NCI-H226 (cell line): ENCODE results near the gene PCSK6.
"Not testable (repeated sequence)": the region's sequence is repeated elsewhere in the genome, so short reads cannot be mapped to it uniquely, and the experiment has no call there.

Experiments used
- DNase-seq: peaks from one replicate; pipeline ENCODE4 v3.0.0-alpha.2; 2015

The PCSK6 gene

DNA sequence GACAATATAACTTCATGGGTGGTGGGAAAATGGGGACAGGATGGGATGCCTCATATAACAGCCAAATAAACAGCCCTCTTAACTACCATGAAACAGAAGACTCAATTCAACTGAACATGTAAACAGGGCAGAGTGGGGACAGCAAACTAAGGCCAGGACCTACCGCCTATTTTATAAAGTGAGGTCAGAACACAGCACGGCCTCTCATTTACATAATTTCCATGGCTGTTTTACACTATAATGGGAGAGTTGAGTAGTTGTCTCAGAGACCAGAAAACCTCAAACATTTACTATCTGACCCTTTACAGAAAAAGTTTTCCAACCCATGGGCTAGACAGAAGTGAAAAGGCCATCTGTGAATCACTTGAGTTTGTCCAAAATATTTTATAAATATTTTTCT, 137.8 kb downstream of the PCSK6 start:
- DNase-seq, result no peak

DNA sequence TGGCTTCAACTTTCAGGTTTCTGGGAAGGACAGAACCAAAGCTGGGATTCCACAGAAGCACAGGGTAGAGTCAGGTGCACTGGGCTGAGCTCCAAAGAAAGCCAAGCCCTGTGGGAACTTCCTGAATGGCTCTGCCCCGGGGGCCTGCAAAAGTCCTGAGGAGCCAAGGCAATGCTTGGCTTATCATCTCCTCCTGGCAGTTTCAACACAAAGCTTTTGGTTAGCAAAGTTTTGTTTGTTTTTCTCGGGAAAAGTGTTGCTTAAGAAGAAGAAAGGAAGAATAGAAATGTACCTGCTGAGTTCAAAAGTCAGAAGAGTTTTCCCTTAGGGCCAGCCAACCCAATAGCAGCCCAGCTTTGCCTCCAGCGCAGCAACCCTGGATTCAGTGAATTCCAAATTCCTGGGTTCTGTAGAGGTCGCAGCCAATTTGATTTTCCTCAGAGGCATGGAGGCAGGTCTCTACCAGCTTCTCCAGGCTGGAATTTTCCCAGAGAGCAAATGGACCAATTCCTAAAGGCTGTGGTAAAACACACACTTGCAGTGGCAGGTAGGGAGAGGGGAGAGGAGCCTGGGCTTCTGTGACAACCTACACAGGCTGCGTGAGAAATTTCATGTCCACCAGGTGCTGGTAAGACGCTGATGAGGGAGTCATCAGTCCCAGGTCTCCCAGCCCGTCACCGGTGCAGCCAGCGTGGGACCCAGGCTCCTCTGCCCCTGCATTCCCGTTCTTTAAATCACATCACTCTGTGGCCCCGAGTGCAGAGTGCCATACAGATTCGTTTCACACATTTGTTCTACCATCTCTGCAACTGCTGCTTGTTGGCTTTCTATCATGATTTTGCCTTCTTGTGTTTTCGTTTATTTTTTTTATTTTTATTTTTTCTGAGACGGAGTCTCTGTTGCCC, 140.2 kb downstream of the PCSK6 start:
- DNase-seq, result peak; percentile 89

DNA sequence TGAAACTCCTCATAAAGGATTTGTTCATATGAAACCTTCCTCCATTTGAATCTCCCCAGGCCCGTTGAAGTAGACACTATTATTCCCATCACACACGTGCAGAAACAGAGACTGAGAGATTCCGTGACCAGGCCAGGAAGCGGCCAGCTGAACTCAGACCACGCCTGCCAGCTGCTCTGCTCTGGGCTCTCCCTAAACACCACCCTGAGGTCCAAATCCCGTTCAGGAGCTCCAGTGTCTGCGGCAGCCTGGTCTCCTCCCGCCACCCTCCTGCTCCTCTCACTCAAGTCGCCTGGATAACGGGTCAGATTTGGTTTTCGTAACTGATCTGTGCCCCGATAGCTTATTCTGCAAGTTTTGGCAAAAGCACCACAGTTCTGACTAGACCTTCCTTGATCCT, 140.9 kb downstream of the PCSK6 start:
- DNase-seq, result peak; percentile 14

DNA sequence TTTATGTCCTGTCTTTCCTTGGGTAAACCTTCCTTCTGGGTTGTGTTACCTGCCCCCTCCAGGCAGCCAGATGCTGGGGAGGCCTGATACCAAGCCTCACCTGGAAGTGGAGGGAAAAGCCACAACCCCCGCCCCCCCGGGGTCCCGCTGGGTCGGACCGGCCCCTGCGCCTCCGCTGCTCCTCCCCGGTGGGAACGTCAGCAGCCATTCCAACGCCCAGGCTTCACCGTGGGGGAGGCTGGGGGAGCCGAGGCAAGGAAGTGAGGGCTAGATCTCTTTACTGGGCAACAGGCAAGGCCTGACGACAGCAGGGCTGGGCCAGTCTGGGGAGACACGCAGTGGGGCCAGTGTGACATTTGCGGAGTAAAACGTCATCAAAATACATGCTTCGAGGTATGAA, 141.5 kb downstream of the PCSK6 start:
- DNase-seq, result no peak

DNA sequence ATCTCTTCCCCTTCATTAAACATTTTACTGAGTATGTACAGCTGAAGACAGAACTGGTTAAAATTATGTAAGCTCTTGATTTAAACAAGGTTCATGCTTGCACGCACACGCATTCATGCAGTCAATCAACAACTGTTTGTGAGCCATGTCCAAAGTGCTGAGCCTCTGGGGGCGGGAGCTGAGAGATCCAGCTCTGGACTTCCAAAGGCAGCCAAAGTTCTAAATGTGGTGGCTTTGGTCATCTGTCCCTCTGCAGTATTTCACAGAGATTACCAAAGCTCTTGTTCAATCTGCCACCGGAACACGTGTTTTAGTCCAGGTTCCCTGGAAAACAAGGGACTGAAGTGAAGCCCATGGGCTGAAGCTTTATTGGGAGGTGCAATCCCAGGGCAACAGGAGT, 142.1 kb downstream of the PCSK6 start:
- DNase-seq, result no peak

DNA sequence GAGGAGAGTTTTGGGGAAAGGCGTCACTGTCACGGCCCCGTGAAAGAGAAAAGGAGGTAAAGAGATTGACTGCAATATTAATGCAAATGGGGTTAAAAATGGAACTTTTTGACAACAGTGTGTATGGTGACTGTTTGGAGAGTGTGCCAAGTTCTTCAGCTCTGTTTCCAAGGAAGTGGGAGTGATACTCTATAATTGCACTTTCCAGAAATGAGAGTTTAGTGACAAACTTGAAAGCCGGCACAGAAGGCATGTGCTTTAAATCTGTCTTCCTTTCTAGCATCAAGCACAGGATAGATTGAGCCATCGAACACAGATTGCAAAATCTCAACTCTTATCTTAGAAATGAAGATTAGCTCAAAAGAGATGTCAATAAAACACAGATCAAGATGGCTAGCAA, 142.6 kb downstream of the PCSK6 start:
- no peak for DNase-seq

DNA sequence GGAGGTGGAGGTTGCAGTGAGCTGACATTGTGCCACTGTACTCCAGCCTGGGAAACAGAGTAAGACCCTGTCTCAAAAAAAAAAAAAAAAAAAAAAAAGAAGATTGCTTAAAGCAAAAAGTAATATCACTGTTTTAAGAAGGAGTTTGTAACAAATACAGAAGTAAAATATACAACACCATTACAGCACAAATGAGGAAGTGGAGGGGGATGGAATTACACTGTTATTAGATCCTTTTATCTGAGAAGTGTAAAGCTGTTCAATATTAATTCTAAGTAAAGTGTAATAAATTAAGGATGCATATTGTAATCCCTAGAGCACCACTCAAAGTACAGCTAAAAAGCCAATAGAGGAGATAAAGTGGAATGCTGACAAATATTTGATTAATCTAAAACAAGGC, 147.5 kb downstream of the PCSK6 start:
- DNase-seq, result no peak

DNA sequence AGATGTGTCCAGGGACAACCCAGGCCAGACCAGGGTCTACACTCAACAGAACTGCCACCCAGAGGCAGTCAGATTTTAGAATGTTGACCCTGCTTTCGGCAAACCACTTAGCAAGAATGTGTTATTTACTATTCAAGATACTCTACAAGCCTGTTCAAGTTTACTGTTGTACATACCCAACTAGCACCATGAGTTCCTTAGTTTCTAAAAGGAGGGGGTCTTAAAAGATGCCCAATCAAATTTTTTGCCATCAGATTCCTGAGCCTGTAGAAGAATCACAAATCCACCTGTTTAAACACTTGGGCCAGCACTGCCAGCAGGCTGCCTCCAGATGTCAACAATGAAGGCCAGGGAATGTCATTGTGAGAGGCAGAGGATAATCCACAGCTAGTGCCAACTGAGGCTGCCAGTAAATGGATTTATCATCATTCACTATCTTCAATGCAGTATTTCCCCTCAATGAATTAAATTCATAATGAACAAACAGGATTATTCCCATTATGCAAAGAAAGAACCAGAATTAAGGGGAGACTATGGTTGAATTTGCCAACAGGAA, 150.9 kb downstream of the PCSK6 start:
- no peak for DNase-seq

DNA sequence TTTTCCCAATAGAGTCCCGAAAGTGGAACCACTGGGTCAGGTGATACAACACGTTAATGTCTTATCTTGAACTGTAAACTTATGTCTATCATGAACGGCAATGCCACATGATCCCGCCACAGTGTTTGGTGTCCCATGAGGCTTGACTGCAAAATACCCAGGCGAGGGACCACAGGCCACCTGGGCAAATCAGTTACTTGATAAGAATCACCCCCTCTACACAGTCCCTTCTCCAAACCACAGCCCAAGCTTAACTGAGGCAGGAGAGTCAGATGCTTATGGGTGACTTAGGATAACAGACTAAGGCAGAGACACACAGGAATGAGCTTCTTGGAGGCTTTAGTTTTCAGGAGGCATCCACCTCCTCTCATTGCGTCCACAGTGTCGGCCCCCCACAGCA, 151.5 kb downstream of the PCSK6 start:
- DNase-seq, result no peak

DNA sequence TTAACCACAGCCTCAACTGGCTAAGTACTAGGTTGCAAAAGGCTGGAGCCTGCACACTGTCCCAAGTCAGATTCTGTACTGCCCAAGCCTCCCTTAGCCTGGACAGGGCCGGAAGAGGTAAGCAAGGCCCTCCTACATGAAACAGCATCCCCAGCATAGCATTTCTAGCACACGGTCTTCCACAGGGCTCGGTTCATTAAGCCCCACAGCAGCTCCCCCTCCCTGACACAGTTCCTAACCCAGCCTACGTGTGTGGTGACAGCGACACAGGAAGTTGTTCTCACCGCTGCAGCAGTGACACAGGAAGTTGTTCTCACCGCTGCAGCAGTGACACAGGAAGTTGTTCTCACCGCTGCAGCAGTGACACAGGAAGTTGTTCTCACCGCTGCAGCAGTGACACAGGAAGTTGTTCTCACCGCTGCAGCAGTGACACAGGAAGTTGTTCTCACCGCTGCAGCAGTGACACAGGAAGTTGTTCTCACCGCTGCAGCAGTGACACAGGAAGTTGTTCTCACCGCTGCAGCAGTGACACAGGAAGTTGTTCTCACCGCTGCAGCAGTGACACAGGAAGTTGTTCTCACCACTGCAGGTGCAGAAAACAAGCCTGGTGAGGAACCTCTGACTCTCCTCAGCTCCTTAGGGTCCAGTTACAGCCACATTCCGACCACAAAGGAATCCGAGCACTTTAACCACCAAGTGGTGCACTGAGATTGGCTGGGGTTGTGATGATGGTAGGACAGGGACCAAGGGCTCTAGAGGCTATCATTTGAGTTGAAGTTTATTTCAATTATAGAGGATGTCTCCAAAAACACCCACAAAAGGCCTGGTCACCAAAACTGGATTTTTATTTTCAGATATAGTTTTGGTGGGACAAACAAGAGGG, 155.4 kb downstream of the PCSK6 start:
- not testable (repeated sequence) for DNase-seq

DNA sequence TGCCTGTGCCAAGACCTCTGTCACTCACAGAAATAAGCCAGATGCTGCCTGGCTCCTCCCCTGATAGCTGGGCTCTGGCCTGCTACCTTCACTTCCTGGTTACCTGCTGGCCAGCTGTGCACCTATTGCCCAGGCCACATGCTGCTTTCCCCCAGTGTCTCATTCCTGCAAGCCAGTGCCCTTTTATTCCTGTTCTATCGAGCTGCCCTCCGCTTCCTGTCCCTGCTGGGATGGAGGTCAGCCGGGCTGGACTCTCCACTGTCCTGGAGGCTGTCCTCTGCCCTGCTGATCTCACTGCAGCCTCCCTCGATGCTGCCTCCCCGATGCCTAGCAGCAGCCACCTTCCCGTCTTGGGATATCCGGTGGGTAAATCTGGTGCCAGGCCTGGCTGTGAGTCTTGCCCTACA, 157.4 kb downstream of the PCSK6 start:
- DNase-seq, result no peak

DNA sequence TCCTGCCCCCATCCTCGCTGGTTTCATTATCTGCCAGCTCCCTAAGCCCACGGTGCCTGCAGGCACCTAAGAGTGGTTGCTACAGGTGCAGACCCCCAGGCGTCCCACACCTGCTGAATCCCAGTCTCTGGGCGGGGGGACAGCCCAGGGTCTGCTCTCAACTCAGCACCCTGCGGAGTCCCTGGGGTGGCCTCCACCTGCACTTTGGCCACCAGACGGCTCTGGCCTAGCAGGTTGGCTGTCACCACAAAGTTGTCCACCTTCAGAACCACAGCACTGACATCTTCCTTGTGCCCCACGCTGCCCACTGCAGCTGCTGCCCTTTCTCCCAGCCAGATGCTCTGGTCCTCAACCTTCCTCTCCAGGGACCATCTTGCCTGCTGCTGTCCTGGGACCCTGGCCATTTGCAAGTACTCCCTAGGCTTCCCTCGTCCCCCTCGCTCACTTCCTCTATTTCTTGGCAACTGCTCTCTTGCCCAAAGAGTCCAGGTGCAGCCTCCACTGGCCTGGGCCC, 159.6 kb downstream of the PCSK6 start:
- no peak for DNase-seq

DNA sequence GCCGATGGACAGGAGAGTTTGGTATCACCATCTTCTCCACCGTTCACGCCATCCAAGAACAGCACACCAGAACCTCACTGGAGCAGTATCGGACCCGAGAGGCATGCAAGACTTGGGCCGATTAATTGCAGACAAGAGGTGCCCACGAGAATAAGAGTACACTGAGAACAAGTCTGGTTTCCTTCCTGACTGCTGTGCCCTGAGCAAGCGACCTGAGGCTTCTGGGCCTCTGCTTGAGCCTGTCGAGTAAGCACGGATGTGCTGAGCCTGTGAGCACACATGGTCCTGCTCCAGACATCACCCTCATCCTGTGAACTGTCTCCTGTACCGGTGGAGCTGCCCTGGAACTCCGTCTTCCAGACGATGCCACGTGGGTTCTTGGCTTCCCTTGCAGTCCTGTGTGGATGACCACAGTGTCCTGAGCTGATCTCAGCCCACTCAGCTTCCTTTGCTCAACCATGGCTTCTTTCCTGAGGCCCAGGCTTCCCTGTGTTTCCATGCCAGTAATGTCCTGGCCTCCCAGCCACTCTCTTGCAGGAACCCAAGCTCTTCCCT, 160.1 kb downstream of the PCSK6 start:
- DNase-seq, result no peak

DNA sequence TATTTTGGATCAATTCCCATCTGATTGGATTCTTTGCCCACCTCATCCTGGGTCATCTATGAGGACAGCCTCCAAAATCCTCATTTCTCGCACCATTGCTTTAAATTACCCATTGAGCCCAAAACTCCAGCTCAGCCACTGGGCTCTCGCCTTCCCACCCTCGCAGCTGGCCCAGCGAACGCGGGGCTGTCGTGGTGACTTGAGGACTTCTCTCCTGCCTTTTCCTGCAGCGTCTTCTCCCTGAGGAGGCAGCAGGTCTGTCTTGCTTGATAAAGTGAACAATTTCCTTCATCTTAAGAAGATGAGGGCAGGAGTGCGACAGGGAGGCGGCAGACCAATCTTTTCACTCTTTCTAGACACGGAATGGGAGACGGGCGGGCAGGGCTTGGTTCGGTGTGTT, 161.5 kb downstream of the PCSK6 start:
- no peak for DNase-seq

DNA sequence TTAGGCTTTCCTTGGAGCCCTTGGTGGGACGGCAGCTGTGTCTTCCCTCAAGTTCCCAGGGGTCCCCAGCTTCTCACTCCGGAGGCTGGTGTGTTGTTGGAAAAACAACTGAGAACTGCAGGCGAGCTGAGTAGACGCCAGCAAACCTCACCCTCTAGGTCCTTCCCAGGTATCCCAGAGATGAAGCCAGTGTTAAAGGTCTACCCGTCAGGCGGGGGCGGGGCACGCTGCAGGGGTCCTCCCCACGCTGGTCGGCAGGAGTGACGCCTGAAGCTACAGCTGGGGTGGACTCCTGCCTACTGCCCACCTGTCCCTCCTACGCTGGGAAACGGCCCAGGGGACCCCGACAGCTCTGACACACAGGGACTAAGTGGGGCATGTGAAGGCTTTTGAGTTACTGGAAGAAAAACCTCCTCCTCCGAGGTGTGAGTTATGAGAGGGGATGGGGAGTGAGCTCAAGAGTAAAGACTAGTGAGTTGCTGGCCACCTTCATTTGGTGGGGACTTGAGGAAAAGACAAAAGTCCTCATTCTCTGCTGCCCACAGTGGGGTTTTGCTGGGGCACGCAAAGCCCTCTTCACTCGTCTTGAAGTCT, 162.3 kb downstream of the PCSK6 start:
- no peak for DNase-seq

DNA sequence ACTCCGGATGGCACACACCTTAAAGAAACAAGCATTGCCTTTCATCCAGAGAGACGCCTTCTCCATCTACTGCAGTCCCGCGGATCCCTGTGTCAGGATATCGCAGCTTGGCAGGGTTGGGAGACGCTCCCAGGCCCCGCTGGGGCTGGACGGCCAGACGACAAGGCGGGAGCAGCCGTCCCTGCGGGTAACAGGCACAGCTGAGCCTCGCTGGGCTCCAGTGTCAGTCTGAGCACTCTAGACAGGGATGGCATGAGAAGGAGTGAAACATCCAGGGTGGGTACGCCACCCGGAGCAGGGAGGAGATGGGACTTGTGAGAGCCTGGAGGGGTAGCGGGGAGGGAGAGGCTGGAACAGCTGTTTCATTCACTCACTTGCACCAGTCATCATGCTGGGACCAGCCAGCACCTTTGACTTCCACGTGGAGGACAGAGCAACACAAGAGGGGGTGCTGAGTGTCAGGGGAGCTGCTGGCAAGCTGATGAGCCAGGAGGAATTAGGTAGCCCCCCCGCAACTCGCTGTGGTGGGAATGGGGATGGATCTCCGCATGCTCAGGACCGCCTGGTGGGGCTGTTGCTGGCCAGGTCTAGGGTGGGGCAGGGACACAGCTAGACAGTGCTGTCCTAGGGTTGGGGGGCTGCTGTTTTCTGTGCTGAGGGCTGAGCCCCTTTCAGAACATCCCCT, 162.9 kb downstream of the PCSK6 start:
- DNase-seq, result no peak

DNA sequence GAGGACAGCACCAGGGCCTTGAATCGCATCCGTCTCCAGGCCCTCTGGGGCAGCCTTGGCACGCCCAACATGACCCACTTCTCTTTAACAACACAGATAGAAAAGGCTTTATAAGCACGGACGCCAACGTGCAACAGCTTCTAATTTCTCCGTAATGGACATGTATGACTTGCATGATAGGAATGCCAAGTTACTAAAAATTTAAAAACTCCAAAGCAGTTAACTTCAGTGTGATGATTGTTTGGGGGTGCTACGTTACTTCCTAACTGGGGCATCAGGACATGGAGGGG, 163.5 kb downstream of the PCSK6 start:
- DNase-seq, result no peak

DNA sequence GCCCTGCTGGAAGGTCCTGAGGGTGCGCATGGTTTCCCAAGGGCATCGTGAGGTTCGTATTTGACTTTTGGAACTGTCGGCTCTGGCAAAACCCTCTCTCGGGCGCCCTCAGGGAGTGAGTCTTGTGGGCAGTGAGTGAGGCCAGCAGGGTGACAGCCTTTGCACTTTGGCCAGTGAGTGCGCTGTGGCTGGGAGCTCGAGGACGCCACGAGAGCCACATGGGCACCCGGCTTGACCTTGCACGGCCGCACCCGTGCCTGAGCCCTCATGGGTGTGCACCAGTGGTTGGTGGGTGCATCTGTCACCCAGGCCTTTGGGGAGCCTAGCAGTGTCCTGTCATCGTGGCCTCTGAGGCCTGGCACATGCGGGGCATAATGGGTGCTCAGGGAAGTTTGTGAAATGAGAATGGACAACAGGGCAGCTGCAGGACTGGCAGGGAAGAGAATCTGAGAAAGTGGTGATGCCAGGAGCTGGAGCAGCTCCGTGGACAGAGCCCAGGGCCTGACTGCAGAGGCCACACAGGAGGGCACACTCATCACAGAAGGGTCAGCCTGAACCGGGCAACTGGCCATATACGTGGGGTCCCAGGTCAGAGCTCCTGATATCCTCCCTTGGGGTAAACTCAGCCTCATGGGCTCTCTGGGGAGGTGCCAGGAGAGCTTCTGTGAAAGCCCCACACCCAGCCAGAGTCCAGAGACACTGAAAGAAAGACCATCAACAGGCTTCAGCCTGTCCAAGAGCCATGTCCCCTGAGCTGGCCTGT, 164.1 kb downstream of the PCSK6 start:
- DNase-seq, result no peak

DNA sequence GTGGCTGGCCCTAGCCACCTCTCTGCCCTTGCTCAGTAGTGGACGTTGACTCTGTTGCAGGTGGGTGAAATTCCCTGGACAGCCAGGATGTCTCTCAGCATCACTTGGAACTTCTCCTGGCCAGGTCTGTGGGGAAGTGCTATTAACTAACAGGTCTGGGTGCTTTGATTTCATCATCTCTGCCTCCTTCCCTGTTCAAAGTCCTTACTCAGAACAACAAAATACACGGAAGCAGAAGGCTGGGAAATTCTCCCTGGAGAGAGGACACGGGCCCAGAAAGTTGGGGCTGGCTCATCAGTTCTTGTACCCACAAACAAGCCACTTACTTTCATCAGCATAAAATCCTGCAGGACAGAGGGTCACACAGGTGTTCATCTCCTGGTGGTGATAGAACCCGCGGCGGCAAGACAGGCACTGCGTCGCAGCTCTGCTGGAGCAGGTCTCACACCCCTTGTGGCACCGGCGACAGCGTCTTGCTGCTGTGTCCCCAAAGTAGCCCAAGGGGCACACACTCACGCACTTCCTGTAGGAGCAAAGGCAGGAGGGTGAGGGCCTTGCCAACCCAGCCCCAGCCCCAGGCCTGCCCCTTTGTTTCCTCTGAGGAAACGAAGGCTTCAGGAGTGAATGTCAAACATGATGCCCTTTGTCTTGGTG, 164.9 kb downstream of the PCSK6 start:
- DNase-seq, result no peak

DNA sequence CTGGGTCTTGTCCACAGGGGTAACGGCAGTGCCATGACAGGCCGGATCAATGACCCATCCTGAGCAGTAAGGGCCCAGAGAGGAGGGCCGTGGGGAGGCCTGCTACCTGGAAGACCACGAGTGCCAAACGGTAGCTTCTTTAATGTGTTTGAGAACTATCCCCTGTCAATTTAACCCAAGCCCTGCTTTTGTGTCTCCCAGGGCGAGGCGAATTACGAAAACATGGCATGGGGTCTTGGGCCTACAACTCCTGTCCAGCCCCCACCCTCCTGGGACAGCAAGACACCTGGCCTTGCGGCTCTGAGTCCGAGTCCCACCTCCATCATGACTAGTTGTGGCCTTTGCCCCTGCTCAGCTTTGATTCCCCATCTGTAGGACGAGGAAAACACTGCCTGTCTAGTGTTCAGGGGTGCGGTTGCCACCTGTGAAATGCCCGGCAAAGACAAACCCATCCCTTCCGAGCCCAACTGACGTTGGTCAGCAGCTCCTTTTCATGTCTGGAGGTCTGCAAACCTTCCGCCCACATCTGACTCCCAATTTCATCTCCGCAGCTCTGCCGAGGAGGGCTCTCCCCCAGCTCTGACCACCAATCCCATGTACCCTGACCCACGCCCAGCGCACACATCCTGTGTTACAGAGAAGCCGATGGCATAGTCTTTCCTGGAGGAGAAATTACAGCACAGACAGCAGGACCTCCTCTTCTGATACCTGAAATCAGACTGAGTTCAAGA, 165.5 kb downstream of the PCSK6 start:
- DNase-seq, result no peak
